ENCODE measurements around the gene ANO2. TPM values are rescaled to one million over a fixed set of nuclear protein-coding genes. Genes with fewer than 3 reads are reported as not detected.
"Not testable (repeated sequence)": the region's sequence is repeated elsewhere in the genome, so short reads cannot be mapped to it uniquely, and the experiment has no call there.

ANO2 gene
- total RNA-seq, 1 experiment from 2014 or later = not detected

GRCh38 chr12:5904441-5904840 is 40.6 kb downstream of the ANO2 start:
- in situ Hi-C loops (cut with HindIII; ENCODE audit: low pct_unique_long_range_greater_than_20kb, low sequenced_read_pairs) = no loop called here
- DNase-seq (ENCODE audit: low read depth) = no peak

GRCh38 chr12:5902736-5903135 is 42.3 kb downstream of the ANO2 start:
- DNase-seq (ENCODE audit: low read depth) = no peak
- in situ Hi-C loops (cut with HindIII; ENCODE audit: low pct_unique_long_range_greater_than_20kb, low sequenced_read_pairs) = no loop called here

GRCh38 chr12:5901416-5901815 is 43.6 kb downstream of the ANO2 start:
- in situ Hi-C loops (cut with HindIII; ENCODE audit: low pct_unique_long_range_greater_than_20kb, low sequenced_read_pairs) = no loop called here

GRCh38 chr12:5900533-5901205 is 44.4 kb downstream of the ANO2 start:
- in situ Hi-C loops (cut with HindIII; ENCODE audit: low pct_unique_long_range_greater_than_20kb, low sequenced_read_pairs) = no loop called here
- no peak for DNase-seq (ENCODE audit: low read depth)

More at GRCh38 chr12:5901416-5901815, 43.6 kb downstream of the ANO2 start:
- DNase-seq (ENCODE audit: low read depth) = no peak

GRCh38 chr12:5900076-5900475 is 45.0 kb downstream of the ANO2 start:
- in situ Hi-C loops (cut with HindIII; ENCODE audit: low pct_unique_long_range_greater_than_20kb, low sequenced_read_pairs) = no loop called here
- DNase-seq (ENCODE audit: low read depth) = no peak

GRCh38 chr12:5899675-5900074 is 45.4 kb downstream of the ANO2 start:
- in situ Hi-C loops (cut with HindIII; ENCODE audit: low pct_unique_long_range_greater_than_20kb, low sequenced_read_pairs) = no loop called here
- no peak for DNase-seq (ENCODE audit: low read depth)

GRCh38 chr12:5898874-5899273 is 46.2 kb downstream of the ANO2 start:
- no peak for DNase-seq (ENCODE audit: low read depth)

GRCh38 chr12:5889381-5890047 is 55.5 kb downstream of the ANO2 start:
- in situ Hi-C loops (cut with HindIII; ENCODE audit: low pct_unique_long_range_greater_than_20kb, low sequenced_read_pairs) = no loop called here
- DNase-seq (ENCODE audit: low read depth) = no peak

More at GRCh38 chr12:5898874-5899273, 46.2 kb downstream of the ANO2 start:
- in situ Hi-C loops (cut with HindIII; ENCODE audit: low pct_unique_long_range_greater_than_20kb, low sequenced_read_pairs) = no loop called here

GRCh38 chr12:5888816-5889315 is 56.2 kb downstream of the ANO2 start:
- DNase-seq (ENCODE audit: low read depth) = no peak
- in situ Hi-C loops (cut with HindIII; ENCODE audit: low pct_unique_long_range_greater_than_20kb, low sequenced_read_pairs) = no loop called here

GRCh38 chr12:5887819-5888218 is 57.2 kb downstream of the ANO2 start:
- in situ Hi-C loops (cut with HindIII; ENCODE audit: low pct_unique_long_range_greater_than_20kb, low sequenced_read_pairs); DNase-seq (ENCODE audit: low read depth): not testable (repeated sequence)

- in situ Hi-C loops (cut with HindIII; ENCODE audit: low pct_unique_long_range_greater_than_20kb, low sequenced_read_pairs) = no loop called here
- no peak for DNase-seq (ENCODE audit: low read depth)
These were observed 60.2 kb downstream of the ANO2 start for GRCh38 chr12:5884866-5885265.

GRCh38 chr12:5884285-5884684 is 60.8 kb downstream of the ANO2 start:
- in situ Hi-C loops (cut with HindIII; ENCODE audit: low pct_unique_long_range_greater_than_20kb, low sequenced_read_pairs) = no loop called here
- DNase-seq (ENCODE audit: low read depth) = no peak

- no peak for DNase-seq (ENCODE audit: low read depth)
- in situ Hi-C loops (cut with HindIII; ENCODE audit: low pct_unique_long_range_greater_than_20kb, low sequenced_read_pairs) = no loop called here
These were observed 62.4 kb downstream of the ANO2 start for GRCh38 chr12:5882511-5883190.

- in situ Hi-C loops (cut with HindIII; ENCODE audit: low pct_unique_long_range_greater_than_20kb, low sequenced_read_pairs) = no loop called here
- DNase-seq (ENCODE audit: low read depth) = no peak
These were observed 63.4 kb downstream of the ANO2 start for GRCh38 chr12:5881666-5882065.

GRCh38 chr12:5881101-5881606 is 63.9 kb downstream of the ANO2 start:
- in situ Hi-C loops (cut with HindIII; ENCODE audit: low pct_unique_long_range_greater_than_20kb, low sequenced_read_pairs) = no loop called here
- DNase-seq (ENCODE audit: low read depth) = no peak

GRCh38 chr12:5875851-5876250 is 69.2 kb downstream of the ANO2 start:
- in situ Hi-C loops (cut with HindIII; ENCODE audit: low pct_unique_long_range_greater_than_20kb, low sequenced_read_pairs) = no loop called here
- no peak for DNase-seq (ENCODE audit: low read depth)

- no peak for DNase-seq (ENCODE audit: low read depth)
- in situ Hi-C loops (cut with HindIII; ENCODE audit: low pct_unique_long_range_greater_than_20kb, low sequenced_read_pairs) = no loop called here
These were observed 70.5 kb downstream of the ANO2 start for GRCh38 chr12:5874514-5874913.

- in situ Hi-C loops (cut with HindIII; ENCODE audit: low pct_unique_long_range_greater_than_20kb, low sequenced_read_pairs) = no loop called here
- DNase-seq (ENCODE audit: low read depth) = no peak
These were observed 71.7 kb downstream of the ANO2 start for GRCh38 chr12:5873281-5873919.

GRCh38 chr12:5872745-5873144 is 72.3 kb downstream of the ANO2 start:
- in situ Hi-C loops (cut with HindIII; ENCODE audit: low pct_unique_long_range_greater_than_20kb, low sequenced_read_pairs) = no loop called here

More at GRCh38 chr12:5872745-5873144, 72.3 kb downstream of the ANO2 start:
- no peak for DNase-seq (ENCODE audit: low read depth)

Measured in Caki2 (cell line).